NK-92 (cell line): ENCODE measurements around the gene U2AF1.
"Not testable (repeated sequence)": the region's sequence is repeated elsewhere in the genome, so short reads cannot be mapped to it uniquely, and the experiment has no call there.

Experiments used
- DNase-seq: peaks from one replicate; lab custom pipeline; 2025; ENCODE audit not compliant: unreplicated experiment; lab: John Stamatoyannopoulos, UW

Gene U2AF1

DNA sequence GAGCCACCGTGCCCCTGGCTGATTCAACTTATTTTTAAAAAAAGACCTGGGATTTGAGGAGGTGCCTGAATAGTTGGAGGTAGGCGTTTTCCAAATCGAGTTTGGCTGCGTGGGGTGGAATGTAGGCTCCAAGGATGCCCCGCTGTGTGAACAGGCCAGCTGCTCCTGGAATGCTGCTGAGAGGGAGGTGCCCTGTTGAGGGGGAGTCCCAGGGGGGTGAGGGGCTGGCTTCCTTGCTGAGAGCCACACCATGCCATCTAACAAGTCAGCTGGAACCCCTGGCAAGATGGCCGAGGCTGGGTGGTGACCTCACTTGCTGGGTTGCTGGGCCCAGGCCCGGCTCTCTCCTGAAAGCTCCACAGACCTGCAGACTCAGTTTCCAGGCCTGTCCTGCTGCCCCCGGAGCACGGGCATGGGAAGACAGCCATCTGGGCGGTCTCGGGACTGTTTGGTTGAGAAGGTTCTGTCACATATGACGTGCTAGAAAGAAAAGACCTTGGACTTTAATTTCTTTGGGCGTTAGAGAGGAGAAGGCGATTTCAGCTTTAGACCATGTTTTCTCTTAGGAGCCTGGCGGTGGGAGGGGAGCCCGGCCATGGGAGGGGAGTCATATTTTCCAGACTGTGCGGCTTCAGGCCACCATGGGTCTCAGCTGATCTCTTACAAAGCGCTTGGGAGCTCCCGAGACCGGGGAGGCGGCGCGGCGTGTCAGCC is 24.6 kb downstream of the U2AF1 start:
- DNase-seq, result not testable (repeated sequence)

DNA sequence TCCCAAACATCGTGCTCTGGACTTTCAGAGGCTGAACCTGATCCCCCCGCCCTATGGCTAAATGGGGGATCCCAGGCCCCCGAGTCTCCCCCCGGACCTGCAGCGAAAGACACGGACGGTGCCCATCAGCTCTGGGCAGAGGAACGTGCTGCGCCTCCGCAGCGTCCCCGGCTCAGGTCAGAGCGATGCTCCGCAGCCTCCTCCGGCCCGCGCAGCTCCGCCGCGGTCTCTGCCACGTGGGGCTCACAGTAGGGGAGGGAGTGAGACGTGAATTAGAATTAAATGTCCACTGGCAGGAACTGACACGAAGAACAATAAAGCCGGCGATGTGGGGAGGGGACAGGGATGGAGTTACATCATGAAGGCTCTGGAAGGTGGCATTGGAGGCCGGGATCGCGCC is 30.7 kb downstream of the U2AF1 start:
- DNase-seq, result not testable (repeated sequence)

- not testable (repeated sequence) for DNase-seq
Measured at GRCh38 chr21:43076023-43076637, 31.2 kb downstream of the U2AF1 start.

DNA sequence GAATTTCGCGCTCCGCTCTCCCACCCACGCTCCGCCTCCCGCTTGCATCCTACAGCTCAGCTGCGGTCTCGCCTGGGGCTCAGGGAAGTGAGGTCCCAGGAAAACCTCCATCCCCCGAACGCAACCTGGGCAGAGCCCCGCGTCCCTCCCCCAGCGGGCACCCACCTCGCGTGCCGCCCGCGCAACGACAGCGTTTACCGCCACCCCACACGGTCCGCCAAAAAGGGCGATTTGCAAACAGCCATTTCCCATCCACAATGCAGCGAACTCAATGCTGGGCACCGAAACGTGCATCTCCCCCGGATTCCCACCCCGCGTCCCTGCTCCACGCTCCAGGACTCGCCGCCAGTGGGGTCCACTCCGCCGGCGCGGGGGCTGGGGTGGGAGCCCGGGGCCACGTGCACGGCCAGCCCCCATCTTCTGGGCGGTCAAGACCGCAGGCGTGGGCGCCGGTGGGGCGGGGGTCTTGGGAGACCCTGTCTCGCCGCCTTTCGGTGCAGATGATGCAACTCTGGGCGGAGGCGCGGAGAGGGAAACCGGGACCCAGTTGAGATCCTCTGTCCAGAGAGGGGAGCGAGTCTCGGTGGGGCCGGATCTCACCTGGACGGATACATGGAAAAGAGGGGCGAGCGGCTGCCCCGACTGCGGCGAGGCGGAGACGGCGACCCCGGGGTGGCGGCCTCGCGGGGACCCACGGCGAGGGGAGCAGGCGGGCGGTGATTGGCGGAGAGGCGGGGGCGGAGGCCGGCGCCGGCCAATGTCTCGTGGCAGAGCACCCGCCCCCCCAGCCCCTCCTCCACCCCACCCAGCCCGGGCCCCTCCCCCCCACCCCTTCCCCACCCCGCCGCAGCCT is 32.0 kb downstream of the U2AF1 start, which contains the start of gene CBS:
Gene CBS (minus strand): TSS at position 666 of the 853 bp plus-strand sequence. CDS start 3,642 bp downstream, outside the sequence.
- not testable (repeated sequence) for DNase-seq

DNA sequence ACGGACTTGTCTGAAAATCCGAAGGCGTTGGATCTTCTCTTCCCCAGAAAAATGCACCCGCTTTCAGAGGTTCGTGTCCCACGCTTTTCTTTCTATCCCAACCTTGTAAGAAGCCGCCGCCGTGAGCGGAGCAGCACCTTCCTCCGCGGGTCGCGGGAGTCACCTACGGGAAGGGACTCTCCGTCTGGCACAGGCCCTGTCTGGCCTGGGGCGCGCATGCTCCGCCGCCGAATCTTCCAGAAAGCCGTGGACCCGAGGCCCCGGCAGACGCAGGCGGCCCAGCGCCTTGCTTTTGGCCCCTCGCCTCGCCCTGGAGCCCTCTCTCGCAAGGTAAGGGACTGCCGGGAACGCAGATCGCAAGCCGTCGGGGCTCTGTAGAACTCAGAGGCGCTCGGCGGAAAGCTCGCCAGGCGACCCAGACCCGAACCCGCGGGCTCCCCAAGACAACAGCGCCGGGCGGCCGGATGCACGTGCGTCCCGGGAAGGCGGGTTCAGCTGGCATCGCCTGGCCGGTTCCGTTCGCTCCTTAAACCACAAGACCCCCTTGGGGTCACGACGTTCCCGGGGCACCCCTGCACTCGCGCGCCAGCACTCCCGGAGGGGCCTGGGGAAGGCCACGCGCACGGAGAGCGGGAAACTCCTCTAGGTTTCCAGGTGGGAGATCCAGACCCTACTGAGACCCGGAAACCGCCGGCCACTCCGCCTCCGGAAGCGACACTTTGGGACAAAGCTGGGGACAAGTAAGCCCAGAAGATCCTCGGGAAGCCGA is 32.8 kb downstream of the U2AF1 start:
- DNase-seq, result not testable (repeated sequence)

DNA sequence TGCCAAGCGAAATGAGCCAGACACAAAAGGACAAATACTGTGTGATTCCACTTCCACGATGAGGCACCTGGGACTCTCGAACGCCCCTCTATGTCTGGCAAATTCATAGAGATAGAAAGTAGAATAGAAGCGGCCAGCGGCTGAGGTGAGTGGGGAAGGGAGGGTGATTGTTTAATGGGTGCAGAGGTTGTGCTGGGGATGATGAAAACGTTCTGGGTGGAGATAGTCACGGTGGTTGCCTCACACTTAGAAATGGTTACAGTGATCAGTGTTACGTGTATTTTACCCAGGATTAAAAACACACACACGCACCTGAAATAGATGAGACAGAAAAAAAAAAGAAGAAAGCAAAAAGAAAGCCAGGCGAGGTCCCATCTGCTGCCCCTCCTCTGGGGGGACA is 34.6 kb downstream of the U2AF1 start:
- not testable (repeated sequence) for DNase-seq

- not testable (repeated sequence) for DNase-seq
Measured at GRCh38 chr21:43069682-43070081, 37.7 kb downstream of the U2AF1 start.

DNA sequence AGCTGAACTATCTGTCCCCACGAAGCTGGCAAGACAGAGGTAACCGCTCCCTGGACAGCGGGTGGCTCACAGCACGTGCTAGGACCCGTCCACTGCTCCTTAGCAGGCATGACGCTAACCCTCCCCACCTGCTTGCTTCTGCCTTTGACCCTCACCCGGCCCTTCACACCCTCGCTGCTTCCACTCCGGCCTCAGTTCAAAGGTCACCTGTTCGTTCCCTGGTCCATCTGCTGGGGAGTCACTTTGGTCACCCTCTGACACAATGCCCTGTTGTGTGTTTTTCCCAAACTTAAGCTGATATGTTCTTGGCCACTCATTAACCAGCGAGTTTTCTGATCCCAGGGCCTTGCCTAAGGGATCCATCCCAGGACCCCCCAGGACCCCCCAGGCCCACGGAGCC is 39.3 kb downstream of the U2AF1 start:
- DNase-seq, result not testable (repeated sequence)

DNA sequence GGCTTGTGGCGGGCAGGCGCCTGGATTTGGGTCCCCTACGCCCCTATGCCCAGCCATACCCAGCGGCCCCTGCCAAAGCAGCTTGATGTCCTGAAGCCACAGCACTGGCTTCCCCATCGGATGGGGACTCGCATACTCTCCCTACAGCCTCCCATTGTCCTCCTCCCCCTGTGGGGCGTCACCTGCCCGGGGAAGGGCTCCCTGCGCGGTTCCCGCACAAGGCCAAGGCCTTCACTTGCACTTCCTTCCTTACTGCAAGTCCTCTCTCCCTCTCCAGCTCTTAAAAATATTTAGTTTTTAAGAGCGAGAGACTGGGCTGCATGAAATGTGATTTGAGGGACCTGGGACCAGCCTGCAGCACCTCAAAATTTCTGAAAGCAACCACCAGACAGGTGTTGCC is 40.7 kb downstream of the U2AF1 start:
- DNase-seq, result not testable (repeated sequence)

GRCh38 chr21:43065991-43066390 is 41.4 kb downstream of the U2AF1 start:
- not testable (repeated sequence) for DNase-seq

GRCh38 chr21:43064265-43064917 is 43.0 kb downstream of the U2AF1 start:
- not testable (repeated sequence) for DNase-seq

DNA sequence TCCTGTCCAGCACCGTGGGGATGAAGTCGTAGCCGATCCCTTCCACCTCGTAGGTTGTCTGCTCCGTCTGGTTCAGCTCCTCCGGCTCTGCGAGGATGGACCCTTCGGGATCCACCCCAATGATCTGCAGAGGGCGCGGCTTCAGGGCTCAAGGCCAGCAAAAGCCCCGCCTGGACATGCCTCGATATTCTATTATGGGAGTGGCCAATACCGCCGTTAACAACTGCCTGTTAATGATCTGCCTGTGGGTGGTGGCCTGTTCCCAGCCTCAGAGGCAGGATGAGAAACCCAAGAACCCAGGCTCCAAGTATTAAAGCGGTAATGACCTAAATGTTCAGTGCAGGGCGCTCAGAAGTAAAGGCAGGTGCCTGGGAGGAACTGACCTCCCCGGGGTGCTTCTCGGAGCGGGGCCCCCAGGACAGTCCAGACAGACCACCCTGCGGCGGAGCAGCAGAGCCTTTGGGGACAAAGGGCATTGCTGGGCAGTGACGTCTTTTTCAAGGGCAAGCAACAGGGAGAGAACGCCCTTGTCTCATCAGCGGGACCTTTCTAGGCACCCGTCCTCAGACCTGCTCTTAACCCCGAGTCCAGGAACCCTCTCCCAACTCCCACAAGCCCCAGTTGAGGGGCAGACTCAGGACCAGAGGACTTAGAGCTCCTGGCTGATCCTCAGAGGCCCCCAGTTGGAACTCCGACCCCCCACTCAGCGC is 44.3 kb downstream of the U2AF1 start:
- DNase-seq, result not testable (repeated sequence)

DNA sequence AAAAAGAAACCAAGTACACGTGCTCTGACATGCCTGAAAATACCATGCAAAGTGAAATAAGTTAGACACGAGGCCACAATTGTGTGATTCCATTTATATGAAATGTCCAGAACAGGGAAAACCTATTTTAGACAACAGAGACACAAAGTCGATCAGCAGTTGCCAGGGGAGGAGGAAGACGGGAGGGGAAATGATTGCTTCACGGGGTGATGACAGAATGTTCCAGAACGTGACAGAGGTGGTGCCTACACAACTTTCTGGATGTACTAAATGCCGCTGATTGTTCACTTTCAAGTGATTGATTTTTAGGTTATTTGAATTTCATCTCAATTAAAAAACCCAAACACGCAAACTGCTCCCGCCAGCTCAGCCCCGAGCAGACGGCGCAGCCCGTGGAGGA is 54.3 kb downstream of the U2AF1 start:
- DNase-seq, result not testable (repeated sequence)

- not testable (repeated sequence) for DNase-seq
Measured at GRCh38 chr21:43045876-43046821, 61.2 kb downstream of the U2AF1 start.

DNA sequence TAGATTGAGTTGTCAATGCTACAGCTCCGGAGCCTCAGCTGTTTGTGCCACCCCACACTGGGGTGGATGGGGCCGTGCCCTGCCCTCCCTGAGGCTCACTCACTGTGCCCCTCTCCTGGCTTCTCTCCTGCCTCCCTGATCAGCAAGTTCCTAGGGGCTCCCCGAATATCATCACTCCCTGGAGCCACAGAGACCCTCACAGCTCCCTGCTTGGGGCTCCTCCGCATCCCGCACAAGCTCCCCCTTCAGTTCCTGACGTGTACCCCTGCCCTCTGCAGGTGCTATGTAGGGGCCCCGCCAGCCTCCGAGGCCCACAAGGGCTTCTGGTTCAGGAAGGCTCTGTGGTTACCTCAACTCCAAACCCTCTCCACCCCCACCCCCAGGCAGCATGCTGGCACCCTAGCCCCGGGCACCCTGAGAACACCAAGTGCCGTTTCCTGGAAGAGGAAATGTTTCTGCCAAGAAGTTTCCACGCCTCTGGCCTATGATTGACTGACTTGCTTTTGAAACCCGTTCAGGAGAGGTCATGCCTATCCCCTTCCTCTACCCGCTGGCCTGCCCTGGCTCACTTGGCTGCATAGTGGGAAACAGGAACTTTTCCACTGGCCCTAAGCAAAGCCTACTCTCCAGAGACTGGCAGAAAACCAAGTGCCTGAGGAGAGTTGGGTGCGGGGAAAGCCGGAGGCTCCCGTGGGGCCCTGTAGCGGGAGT is 62.0 kb downstream of the U2AF1 start:
- DNase-seq, result not testable (repeated sequence)

- not testable (repeated sequence) for DNase-seq
Measured at GRCh38 chr21:43044547-43044946, 62.8 kb downstream of the U2AF1 start.

DNA sequence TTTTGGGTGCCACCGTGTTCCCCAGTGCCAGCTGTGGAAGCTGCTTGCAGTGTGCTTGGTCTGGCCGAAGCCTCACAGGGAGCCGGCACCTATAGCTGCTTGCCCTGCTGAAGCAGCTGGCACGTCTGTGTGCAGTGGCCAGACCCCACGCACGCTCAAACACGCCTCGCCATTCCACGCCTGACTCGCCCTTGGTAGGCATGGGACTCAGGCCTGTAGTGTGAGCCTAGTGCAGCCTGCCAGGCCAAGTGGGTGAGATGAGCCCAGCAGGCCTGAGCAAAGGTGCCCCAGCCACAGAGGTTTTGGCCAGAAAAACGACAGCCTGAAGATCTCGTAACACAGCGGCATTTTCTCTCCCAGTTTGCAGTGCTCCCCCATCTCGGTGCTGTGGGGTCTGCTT is 64.1 kb downstream of the U2AF1 start:
- not testable (repeated sequence) for DNase-seq
